GM18951 (cell line): Measurements from ENCODE around the gene RNF14.

Experiments used
- POLR2A ChIP-seq: IDR thresholded peaks from 4 replicates; pipeline ENCODE4 v1.6.1; 2011; ENCODE audit warnings: mild to moderate bottlenecking; ENCODE audit not compliant: insufficient read length, insufficient read depth; ENCODE audit errors: extremely low read depth
- in situ Hi-C: fragments of 300-500 bp; cut with MboI; formaldehyde crosslinking; loops from one replicate; pipeline ENCODE4 v1.12.0; 2022; ENCODE audit warnings: low sequenced_read_pairs, mixed read lengths, inconsistent platforms; ENCODE audit not compliant: unreplicated experiment

The RNF14 gene

DNA sequence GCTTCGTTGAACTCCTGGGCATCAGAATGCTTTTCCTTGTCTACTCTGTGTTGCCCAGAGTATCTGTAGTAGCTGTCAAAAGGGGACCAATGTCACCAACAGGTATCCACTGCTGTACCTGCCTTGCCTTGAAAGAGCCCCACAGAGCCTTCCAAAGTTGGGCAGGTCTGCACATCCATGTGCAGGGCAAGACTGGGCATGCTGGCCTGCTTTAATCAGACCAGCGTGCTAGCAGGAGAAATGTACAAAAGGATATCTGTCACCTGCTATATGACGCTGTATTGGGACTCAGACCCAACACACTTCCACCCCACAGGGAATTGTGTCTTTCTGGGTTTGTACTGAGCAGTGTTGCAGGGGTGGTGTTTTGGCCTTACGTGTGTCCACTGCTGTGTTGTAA, 33.4 kb upstream of the RNF14 start:
- no peak for TF ChIP-seq POLR2A
- in situ Hi-C loops: no loop called here

DNA sequence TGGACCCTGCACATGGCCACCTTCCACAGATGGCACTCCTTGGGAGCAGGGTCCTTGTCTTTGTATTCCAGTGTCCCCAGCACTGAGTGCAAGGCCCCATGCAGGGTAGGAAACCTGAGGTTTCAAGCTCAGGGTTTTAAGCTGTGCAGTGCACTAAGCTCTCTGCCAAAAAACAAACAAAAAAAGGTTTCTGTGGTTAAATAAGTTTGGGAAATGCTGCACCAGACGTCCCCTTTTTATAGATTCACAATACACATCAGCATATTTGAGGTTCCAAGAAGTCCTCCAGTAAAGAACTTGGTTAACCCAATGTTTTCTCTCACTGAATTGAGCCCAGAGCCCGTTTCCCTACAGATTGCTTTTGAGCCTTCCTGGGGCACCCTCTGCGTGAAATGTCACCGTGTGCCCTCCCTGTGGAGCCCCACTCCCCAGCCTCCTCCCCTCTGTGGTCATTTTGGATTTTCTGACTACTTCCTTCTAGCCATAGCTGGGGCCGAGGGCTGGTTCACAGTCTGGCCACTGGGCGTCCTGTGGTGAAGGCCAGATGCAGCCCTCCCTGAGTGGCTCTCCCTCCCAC, 28.1 kb upstream of the RNF14 start:
- in situ Hi-C loops: no loop called here

DNA sequence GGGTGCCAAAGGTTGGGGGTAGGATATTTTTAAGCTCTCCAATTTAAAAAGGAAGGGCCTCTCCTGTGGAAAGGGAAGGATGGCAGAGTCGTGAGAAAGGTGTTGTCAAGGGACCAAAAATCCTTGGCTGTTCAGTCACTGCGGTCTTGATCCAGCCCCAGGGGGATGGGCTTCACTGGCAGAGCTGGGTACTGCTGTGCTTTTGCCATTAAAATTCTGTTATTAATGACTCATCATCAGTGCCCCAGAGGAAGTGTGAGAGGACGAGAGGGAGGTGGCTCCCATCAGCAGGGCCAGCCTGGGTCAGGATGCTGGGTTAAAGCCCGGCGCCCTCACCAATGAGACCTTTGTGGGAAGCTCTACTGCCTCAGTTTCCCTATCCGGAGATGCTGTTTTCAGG, 27.6 kb upstream of the RNF14 start:
- TF ChIP-seq POLR2A: no peak
- in situ Hi-C loops: no loop called here

More for the DNA sequence above, 28.1 kb upstream of the RNF14 start:
- TF ChIP-seq POLR2A: no peak

DNA sequence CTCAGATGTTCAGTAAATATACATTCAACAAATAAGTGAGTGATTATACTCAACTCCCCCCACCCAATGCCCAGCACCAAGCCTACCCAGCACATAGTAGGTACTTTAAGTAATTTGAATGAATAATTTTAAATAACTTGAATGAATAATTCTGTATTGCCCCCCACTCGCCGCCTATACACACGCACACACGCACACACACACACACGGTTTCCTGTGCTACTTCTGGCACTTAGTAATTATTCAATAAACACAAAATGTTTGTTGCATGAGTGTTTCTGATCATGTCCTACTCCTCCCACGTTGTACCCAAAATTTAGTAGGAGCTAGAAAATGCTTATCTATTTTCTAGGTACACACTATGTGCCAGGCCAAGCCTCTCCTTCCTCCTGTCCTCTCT, 27.1 kb upstream of the RNF14 start:
- no peak for TF ChIP-seq POLR2A
- in situ Hi-C loops: no loop called here

DNA sequence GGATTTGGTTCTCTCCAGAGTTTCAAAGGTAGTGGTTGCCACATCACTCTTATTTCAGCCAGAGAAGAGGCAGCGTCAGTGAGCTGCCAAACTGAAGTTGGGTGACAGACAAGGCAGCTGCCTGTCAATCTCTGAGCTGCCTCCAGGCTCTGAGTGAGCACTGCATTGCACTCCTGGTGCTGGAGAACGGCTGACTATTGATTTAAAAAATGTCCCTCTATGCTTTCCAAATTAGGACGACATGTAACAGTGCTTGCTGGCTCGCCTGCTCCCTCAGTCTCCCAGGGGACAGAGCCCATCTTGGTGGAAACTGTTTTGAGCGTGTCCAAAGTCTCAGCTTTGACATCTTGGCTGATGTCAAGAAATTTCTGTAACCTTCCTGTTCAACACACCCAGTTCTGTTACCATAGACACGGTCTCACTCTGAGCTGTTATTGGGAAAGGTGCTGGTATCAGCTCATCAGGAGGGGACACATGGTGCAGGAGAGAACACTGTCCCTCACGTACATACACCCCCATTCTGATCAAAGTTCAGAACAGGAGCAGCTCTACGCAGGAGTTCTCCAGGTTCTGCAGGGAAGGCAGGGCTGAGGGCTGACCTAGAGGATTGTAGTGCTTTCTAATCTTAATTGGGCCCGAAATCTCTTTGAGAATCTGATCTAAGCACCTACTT, 26.6 kb upstream of the RNF14 start:
- in situ Hi-C loops: no loop called here
- no peak for TF ChIP-seq POLR2A

DNA sequence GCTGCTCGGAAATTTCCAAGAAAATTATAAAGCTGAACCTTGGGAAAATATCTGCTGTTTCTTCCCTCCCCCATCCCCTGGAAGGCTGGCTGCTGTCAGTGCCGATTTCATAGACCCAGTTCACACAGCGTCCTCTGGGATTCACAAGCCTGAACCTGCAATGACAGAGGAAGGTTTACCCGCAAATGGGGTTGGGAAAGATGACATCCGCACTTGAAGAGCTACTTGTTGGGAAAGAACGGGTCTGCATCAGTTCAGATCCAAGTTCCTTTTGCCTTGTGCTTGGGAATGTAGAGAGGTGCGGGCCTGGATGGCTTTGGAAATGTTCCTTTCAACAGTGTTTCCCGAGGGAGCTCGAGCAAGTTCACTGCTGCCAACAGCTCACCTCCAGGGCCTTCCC, 24.8 kb upstream of the RNF14 start:
- TF ChIP-seq POLR2A: no peak
- in situ Hi-C loops: no loop called here

DNA sequence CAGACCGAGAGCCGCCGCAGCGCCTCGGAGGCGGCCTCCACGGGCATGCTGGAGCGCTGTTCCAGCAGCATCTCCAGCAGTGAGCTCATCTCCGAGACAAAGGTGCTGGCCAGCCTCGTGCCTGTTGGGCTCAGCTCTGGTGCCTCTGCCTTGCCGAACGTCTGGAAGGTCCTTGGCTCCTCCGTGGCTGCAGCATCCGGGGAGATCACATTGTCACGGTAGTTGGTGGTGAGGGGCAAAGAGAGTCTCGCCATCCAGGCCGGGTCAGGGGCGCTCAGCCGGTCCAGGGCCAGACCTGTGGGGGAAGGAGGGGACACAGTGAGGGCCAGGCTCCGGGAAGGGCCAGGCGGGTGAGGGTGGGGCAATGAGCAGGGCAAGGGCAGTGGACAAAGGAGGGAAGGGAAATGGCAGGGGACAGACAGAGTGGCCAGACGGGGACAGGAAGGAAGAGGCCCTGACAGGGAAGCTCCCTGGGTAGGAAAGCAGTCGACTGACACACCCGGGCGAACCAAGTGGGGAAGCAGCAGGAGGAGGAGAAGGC, 23.3 kb upstream of the RNF14 start:
- in situ Hi-C loops: no loop called here

DNA sequence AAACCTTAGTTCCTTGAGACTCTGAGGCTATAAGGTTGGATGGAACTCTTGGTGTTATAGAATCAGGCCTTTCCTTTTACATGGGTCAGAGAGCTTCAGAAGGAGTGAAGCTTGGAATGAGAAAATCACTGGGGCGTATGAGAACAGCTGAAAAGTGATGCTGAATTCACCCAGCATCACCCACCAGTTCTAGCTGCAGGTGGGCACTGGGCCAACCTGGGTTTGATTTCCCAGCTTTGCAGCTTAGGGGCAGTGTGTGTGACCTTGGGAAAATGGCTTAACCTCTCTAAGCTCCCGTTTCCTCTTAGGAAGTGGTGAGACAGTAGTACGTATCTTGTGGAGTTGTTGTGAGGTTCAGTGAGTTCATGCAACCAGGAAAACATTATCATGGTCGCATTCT, 21.6 kb upstream of the RNF14 start:
- in situ Hi-C loops: no loop called here
- TF ChIP-seq POLR2A: no peak

More for the DNA sequence above, 23.3 kb upstream of the RNF14 start:
- TF ChIP-seq POLR2A: no peak

DNA sequence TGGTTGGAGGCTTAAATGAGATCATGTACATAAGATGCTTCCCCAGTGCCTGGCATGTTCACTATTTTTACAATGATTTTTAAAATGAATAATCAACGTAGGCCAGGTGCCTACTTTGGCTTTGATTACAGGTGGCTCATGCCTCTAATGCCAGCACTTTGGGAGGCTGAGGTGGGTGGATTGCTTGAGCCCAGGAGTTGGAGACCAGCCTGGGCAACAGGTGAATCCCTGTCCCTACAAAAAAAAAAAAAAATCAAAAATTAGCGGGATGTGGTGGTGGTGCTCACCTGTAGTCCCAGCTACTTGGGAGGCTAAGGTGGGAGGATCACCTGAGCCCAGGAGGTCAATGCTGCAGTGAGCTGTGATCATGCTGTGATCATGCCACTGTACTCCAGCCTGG, 20.1 kb upstream of the RNF14 start:
- in situ Hi-C loops: no loop called here

DNA sequence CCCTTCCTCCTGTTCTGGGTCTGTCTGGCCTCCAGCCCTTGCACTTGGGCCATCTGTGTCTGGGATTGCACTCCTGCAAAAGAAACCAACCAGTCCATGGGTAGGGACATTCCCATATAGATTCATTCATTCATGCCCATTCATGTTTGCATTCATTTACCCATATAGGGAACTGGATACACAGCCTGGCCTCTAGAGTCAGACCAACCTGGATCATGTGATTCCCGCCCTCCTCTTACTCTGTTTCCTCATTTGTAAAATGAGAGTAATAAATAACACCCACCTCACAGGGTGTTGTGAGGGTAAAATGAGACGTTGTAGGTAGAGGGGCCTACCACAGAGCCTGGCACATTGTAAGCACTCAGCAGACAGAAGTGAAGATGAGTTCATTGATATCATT, 19.4 kb upstream of the RNF14 start:
- no peak for TF ChIP-seq POLR2A
- in situ Hi-C loops: no loop called here

More for the DNA sequence above, 20.1 kb upstream of the RNF14 start:
- no peak for TF ChIP-seq POLR2A

DNA sequence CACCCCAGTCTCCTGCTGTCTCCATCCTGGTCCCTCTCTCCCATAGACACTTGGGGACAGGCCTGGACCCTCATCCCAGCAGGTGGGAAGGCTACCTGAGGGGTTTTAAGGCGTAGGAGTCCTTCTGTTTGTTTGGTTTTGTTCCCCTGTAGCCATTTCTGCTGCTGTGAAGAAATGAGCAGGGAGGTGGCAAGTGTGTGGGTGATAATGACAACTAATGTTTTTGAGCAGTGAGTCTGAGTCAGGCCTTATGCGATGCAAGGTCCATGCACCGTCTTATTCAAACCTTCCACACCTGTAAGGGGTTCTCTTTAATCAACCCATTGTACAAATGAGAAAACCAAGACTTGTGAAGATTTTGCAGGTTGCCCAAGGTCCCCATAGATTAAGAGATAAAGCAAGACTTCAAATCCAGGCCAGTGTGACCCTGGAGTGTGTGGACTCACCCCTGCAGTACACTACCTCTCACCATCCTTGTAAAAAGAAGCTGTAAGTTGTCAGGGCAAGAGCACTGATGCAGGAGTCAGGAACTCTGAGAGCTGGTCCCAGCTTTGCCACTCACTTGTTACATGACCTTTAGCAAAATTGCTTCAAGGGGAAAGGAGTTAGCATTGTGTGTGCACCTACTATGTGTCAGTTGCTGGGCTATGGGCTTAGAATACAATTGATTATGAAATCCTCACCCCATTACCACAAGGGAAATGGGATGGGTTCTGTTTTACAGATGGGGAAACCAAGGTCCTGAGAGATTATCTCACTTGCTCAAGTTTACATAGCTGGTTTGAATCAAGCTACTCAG, 18.5 kb upstream of the RNF14 start:
- TF ChIP-seq POLR2A: no peak
- in situ Hi-C loops: no loop called here

DNA sequence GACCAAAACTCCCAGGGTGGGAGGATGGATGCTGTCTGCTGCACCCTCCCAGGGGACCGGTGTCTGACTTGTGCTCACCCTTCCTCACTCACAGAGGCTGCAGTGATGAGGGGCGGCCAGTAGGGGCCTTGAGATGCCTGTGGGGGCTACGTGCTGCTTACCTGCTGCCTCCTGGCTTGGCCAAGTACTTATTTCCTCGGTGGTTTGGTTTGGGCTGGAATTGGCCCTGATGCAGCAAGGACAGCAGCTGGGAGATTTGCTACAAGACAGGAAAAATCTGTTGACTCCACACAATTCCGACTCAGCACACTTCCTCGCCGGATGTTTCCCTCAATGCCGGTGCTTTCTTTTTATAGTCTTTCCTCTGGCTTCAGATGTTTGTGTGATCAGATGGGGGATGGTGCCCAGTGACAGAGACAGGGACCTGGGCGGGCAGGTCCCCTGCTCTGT, 17.5 kb upstream of the RNF14 start:
- no peak for TF ChIP-seq POLR2A
- in situ Hi-C loops: no loop called here

DNA sequence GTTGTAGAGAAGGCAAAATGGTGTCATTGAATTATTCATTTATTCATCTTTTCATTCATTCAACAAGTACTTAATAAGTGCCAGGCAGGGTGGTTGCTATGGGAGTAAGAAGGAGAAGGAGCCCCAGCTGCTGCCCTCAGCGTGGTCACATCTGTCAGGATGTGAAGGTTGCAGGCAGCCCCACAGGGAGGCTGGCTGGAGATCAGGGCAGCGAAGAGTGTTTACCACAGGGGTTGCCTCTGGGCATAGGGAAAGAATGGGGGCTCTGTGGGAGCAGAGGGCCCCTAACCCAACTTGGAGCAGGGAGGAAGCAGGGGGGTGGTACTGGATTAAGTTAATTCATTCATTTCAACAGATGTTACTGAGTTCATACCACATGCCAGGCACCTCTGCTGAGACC, 16.9 kb upstream of the RNF14 start:
- in situ Hi-C loops: no loop called here
- no peak for TF ChIP-seq POLR2A
